PC-3 (cell line): ENCODE measurements around the gene EME2. TPM values are rescaled to one million over a fixed set of nuclear protein-coding genes. Genes with fewer than 3 reads are reported as not detected.

Source experiments
- ATAC-seq: fragments of 200-7000 bp; cut with Tn5 transposase; 2 replicates; pipeline ENCODE4 v1.9.1; 2020; ENCODE audit warnings: mild to moderate bottlenecking, moderate library complexity
- BruUV-seq: library from RNA; stranded (reverse); fragments of 400-500 nt; replicated peaks from 2 replicates; lab custom pipeline; 2021; lab: Mats Ljungman, UMichigan
- CTCF ChIA-PET: fragments of 300-600 bp; sonication (Branson Sonifier 250); formaldehyde crosslinking; loops from one replicate; lab custom pipeline; 2022; ENCODE audit warnings: antibody characterized with exemption; lab: Charles Lee
- POLR2A ChIA-PET: fragments of 300-600 bp; sonication (Branson Sonifier 250); formaldehyde crosslinking; loops from one replicate; lab custom pipeline; 2022; ENCODE audit warnings: antibody characterized with exemption; ENCODE audit not compliant: unreplicated experiment; lab: Charles Lee
- DNase-seq: peaks from one replicate; pipeline ENCODE4 v3.0.0-alpha.2; 2015
- H2AFZ ChIP-seq: fragments of 300-600 bp; sonication (generic); 2 replicates; pipeline ENCODE4 v1.6.0; 2016; ENCODE audit warnings: antibody characterized with exemption, low read length
- H3F3A ChIP-seq: fragments of 300-600 bp; sonication (generic); one replicate; pipeline ENCODE4 v1.6.0; 2017; ENCODE audit warnings: antibody characterized with exemption, low read length, control low read depth, mild to moderate bottlenecking; ENCODE audit not compliant: unreplicated experiment
- H3K27ac ChIP-seq: fragments of 300-600 bp; sonication (generic); 2 replicates; pipeline ENCODE4 v1.5.1; 2016; ENCODE audit warnings: mild to moderate bottlenecking, low read length
- H3K27me3 ChIP-seq: fragments of 300-600 bp; sonication (generic); 2 replicates; pipeline ENCODE4 v1.6.1; 2016; ENCODE audit warnings: low read length, mixed read lengths
- H3K36me3 ChIP-seq: fragments of 300-600 bp; sonication (generic); 2 replicates; pipeline ENCODE4 v1.6.1; 2016; ENCODE audit warnings: low read depth, mixed run types, low read length, mixed read lengths
- H3K4me1 ChIP-seq: fragments of 300-600 bp; sonication (generic); 2 replicates; pipeline ENCODE4 v1.5.1; 2016; ENCODE audit warnings: low read length; ENCODE audit not compliant: insufficient read depth
- H3K4me2 ChIP-seq: fragments of 300-600 bp; sonication (generic); 2 replicates; pipeline ENCODE4 v1.6.0; 2016; ENCODE audit warnings: low read length
- H3K4me3 ChIP-seq: fragments of 300-600 bp; sonication (generic); 2 replicates; pipeline ENCODE4 v1.5.1; 2016; ENCODE audit warnings: mild to moderate bottlenecking, low read length, mixed read lengths
- H3K79me2 ChIP-seq: fragments of 300-600 bp; sonication (generic); 2 replicates; pipeline ENCODE4 v1.6.1; 2017; ENCODE audit warnings: low read length, mixed read lengths
- H3K9ac ChIP-seq: fragments of 300-600 bp; sonication (generic); 2 replicates; pipeline ENCODE4 v1.6.0; 2016; ENCODE audit warnings: mild to moderate bottlenecking, low read length
- H3K9me2 ChIP-seq: fragments of 300-600 bp; sonication (generic); replicated peaks from 2 replicates; pipeline ENCODE4 v1.6.1; 2016; ENCODE audit warnings: mixed run types, low read length, mixed read lengths
- H3K9me3 ChIP-seq: fragments of 300-600 bp; sonication (generic); 2 replicates; pipeline ENCODE4 v1.6.1; 2016; ENCODE audit warnings: low read length, mixed read lengths
- H4K20me1 ChIP-seq: fragments of 300-600 bp; sonication (generic); 2 replicates; pipeline ENCODE4 v1.6.1; 2016; ENCODE audit warnings: low read length, mixed read lengths
- CTCF ChIP-seq: fragments of 300-600 bp; sonication (generic); conservative IDR thresholded peaks from 2 replicates; pipeline ENCODE4 v1.5.1; 2017; ENCODE audit warnings: antibody characterized with exemption, low read depth, mild to moderate bottlenecking, low read length
- EZH2 ChIP-seq: fragments of 300-600 bp; sonication (generic); IDR thresholded peaks from one replicate; pipeline ENCODE4 v1.6.1; 2017; ENCODE audit warnings: antibody characterized with exemption, mild to moderate bottlenecking, low read length; ENCODE audit not compliant: unreplicated experiment
- EZH2phosphoT487 ChIP-seq: fragments of 300-600 bp; sonication (generic); IDR thresholded peaks from 2 replicates; pipeline ENCODE4 v1.6.1; 2018; ENCODE audit warnings: mild to moderate bottlenecking, antibody characterized with exemption, low read length, borderline replicate concordance
- intact Hi-C: fragments of 100-400 bp; cut with micrococcal nuclease; formaldehyde crosslinking; loops from 2 replicates; pipeline ENCODE4 v1.9.0; 2023
- total RNA-seq: library from RNA; depleted of rRNA; stranded (reverse); fragments of >200 nt; gene quantifications from 2 replicates; pipeline ENCODE4 v1.2.3, GENCODE V29; 2014

EME2 gene
- total RNA-seq, 1 experiment from 2014 or later, result 12.5 TPM

- Histone ChIP-seq H3K4me1 (no peaks in the 10 kb centered on the region), H3K4me2 (no peak overlapping the region), H4K20me1 (no peaks in the 10 kb centered on the region), H3K79me2 (no peaks in the 10 kb centered on the region), H3K9me3 (no peaks in the 10 kb centered on the region), H3F3A (no peaks in the 10 kb centered on the region), H2AFZ (no peak overlapping the region), H3K27me3 (no peaks in the 10 kb centered on the region), H3K36me3 (no peaks in the 10 kb centered on the region), H3K9me2 (no peaks in the 10 kb centered on the region), H3K4me3 (no peak overlapping the region), H3K9ac (no peak overlapping the region), H3K27ac (no peak overlapping the region)
- TF ChIP-seq CTCF (no peak), EZH2 (no peak), EZH2phosphoT487 (no peak)
- no TSS peak for BruUV-seq
- POLR2A ChIA-PET, result no interaction called here
- ATAC-seq (no peak), DNase-seq (no peak)
- intact Hi-C loops, result no loop called here
- CTCF ChIA-PET, result no interaction called here
These were observed 25.9 kb upstream of the EME2 start for GRCh38 chr16:1746693-1747195.

- TF ChIP-seq EZH2phosphoT487, result no peak
- no peaks in the 10 kb centered on the region for H3K79me2 ChIP-seq
- H3K4me2 ChIP-seq, result no peak overlapping the region
- no peak overlapping the region for H3K9ac ChIP-seq
- BruUV-seq, result no TSS peak
- H3K27ac ChIP-seq, result no peak overlapping the region
- no peaks in the 10 kb centered on the region for H3K9me2 ChIP-seq
- POLR2A ChIA-PET, result no interaction called here
- intact Hi-C loops, result no loop called here
- H3K36me3 ChIP-seq, result no peaks in the 10 kb centered on the region
- CTCF ChIA-PET, result no interaction called here
- H3F3A ChIP-seq, result no peaks in the 10 kb centered on the region
- H4K20me1 ChIP-seq, result no peaks in the 10 kb centered on the region
- no peaks in the 10 kb centered on the region for H3K27me3 ChIP-seq
- H3K9me3 ChIP-seq, result no peaks in the 10 kb centered on the region
- ATAC-seq (no peak), DNase-seq (no peak)
- no peak overlapping the region for H3K4me3 ChIP-seq
- H2AFZ ChIP-seq, result no peak overlapping the region
- H3K4me1 ChIP-seq, result no peaks in the 10 kb centered on the region
These were observed 24.7 kb upstream of the EME2 start for GRCh38 chr16:1747934-1748333.

GRCh38 chr16:1749152-1750117, 23.2 kb upstream of the EME2 start:
- H3F3A ChIP-seq, result no peaks in the 10 kb centered on the region
- H3K27me3 ChIP-seq, result no peaks in the 10 kb centered on the region
- H3K36me3 ChIP-seq, result no peaks in the 10 kb centered on the region
- intact Hi-C loops, result no loop called here
- no peak overlapping the region for H3K4me2 ChIP-seq
- POLR2A ChIA-PET, result no interaction called here
- CTCF ChIA-PET, result no interaction called here
- no peaks in the 10 kb centered on the region for H4K20me1 ChIP-seq
- no peaks in the 10 kb centered on the region for H3K9me3 ChIP-seq
- no peak for DNase-seq
- H3K4me1 ChIP-seq, result no peaks in the 10 kb centered on the region
- no TSS peak for BruUV-seq
- no peak overlapping the region for H2AFZ ChIP-seq
- no peaks in the 10 kb centered on the region for H3K9me2 ChIP-seq
- H3K79me2 ChIP-seq, result no peaks in the 10 kb centered on the region
- TF ChIP-seq CTCF (no peak), EZH2 (no peak), EZH2phosphoT487 (no peak)
- no peak overlapping the region for H3K9ac ChIP-seq
- no peak overlapping the region for H3K27ac ChIP-seq
- ATAC-seq, result no peak
- H3K4me3 ChIP-seq, result no peak overlapping the region
